ENCODE results near the gene PGBD5. TPM values are rescaled to one million over a fixed set of nuclear protein-coding genes. Genes with fewer than 3 reads are reported as not detected.

The PGBD5 gene
- total RNA-seq, 2 donors from 2014 or later, result 2.6 to 4.3 TPM

DNA sequence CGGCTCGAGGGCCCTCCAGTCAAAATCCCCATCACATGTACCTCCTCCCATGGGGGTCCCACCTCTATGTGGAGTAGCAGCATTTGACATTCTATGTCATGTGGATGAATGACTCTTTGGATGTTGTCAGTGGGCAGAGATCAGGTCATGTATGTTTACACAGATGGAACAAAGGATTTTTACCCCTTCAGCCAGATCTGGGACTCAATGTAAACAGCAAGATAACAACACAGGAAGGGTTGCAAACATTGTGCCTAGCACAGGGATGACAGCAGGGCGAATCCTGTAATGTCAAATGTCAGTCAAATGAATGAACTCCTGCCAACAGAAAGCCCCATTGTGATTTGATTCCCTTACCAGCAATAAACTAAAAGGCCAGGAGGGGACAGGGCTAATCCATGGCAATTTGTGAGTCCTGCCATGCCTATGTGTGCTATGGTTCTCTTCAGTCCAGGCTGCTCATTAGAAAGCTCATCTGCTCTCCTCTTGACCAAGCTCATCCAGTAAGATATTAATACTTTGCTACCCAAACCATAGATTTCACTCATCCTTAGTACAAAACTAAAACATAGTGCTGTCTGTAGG lies 60.3 kb downstream of the PGBD5 start:
- intact Hi-C loops (cut with DNase I), result no loop called here
- Histone ChIP-seq H3K9me3 (no peaks in the 10 kb centered on the region), H3K36me3 (replicated peaks in 1 of 2; ENCODE audit: insufficient read depth in 1 of 2, low read depth in 2 of 2) (no peaks in the 10 kb centered on the region), H3K27ac (no peak overlapping the region), H3K4me1 (no peaks in the 10 kb centered on the region), H3K4me3 (no peak overlapping the region), H3K27me3 (no peaks in the 10 kb centered on the region)
- no peak for TF ChIP-seq POLR2A (IDR thresholded peaks at IDR 0.05)
- TF ChIP-seq, protein P1, sequence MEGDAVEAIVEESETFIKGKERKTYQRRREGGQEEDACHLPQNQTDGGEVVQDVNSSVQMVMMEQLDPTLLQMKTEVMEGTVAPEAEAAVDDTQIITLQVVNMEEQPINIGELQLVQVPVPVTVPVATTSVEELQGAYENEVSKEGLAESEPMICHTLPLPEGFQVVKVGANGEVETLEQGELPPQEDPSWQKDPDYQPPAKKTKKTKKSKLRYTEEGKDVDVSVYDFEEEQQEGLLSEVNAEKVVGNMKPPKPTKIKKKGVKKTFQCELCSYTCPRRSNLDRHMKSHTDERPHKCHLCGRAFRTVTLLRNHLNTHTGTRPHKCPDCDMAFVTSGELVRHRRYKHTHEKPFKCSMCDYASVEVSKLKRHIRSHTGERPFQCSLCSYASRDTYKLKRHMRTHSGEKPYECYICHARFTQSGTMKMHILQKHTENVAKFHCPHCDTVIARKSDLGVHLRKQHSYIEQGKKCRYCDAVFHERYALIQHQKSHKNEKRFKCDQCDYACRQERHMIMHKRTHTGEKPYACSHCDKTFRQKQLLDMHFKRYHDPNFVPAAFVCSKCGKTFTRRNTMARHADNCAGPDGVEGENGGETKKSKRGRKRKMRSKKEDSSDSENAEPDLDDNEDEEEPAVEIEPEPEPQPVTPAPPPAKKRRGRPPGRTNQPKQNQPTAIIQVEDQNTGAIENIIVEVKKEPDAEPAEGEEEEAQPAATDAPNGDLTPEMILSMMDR (IDR thresholded peaks at IDR 0.05), result peak in 3 of 7 experiments; percentile 11 to 27 (median 25)
- DNase-seq (no peak), ATAC-seq (no peak)
- 65 to 73% methylated on average over 2 to 3 of the region's 3 CpGs for WGBS, 2 donors

DNA sequence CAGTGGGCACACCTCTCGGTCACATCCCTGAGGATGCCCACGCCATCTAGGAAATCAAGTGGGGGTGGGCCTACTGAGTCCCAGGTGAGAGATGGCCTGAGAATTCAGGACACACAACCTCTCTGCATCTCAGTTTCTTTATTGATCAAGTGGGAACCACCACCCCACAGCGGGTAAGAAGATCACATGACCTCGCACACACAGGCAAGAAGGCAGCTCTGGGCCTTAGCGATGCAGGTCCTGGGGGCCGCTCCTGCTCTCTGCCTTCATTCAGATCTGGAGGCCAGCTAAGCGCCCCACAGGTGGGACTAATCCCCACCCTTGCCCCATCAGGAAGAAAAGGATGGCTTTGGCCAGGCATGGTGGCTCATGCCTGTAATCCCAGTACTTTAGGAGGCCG lies 63.2 kb downstream of the PGBD5 start:
- no peaks in the 10 kb centered on the region for H3K36me3 ChIP-seq (replicated peaks in 1 of 2; ENCODE audit: insufficient read depth in 1 of 2, low read depth in 2 of 2)
- 92 to 97% methylated on average over 7 to 8 of the region's 8 CpGs for WGBS, 2 donors
- TF ChIP-seq, protein P1 (IDR thresholded peaks at IDR 0.05), result no peak
- TF ChIP-seq POLR2A (IDR thresholded peaks at IDR 0.05), result no peak
- no peak overlapping the region for H3K27ac ChIP-seq
- no peaks in the 10 kb centered on the region for H3K4me1 ChIP-seq
- H3K9me3 ChIP-seq, result no peaks in the 10 kb centered on the region
- H3K4me3 ChIP-seq, result no peak overlapping the region
- H3K27me3 ChIP-seq, result no peaks in the 10 kb centered on the region
- DNase-seq, result no peak
- no peak for ATAC-seq
- intact Hi-C loops (cut with DNase I), result no loop called here

GRCh38 chr1:230361941-230362340 lies 64.2 kb downstream of the PGBD5 start:
- Histone ChIP-seq H3K4me1 (no peaks in the 10 kb centered on the region), H3K27ac (no peak overlapping the region), H3K27me3 (no peaks in the 10 kb centered on the region), H3K4me3 (no peak overlapping the region), H3K36me3 (replicated peaks in 1 of 2; ENCODE audit: insufficient read depth in 1 of 2, low read depth in 2 of 2) (no peaks in the 10 kb centered on the region), H3K9me3 (no peaks in the 10 kb centered on the region)
- ATAC-seq (no peak), DNase-seq (no peak)
- 90 to 96% methylated on average over 4 to 10 of the region's 10 CpGs for WGBS, 2 donors
- intact Hi-C loops (cut with DNase I), result no loop called here
- TF ChIP-seq, protein P1 (IDR thresholded peaks at IDR 0.05), result no peak
- TF ChIP-seq POLR2A (IDR thresholded peaks at IDR 0.05), result no peak

GRCh38 chr1:230359992-230360668 lies 66.0 kb downstream of the PGBD5 start:
- Histone ChIP-seq H3K36me3 (replicated peaks in 1 of 2; ENCODE audit: insufficient read depth in 1 of 2, low read depth in 2 of 2) (peaks cover 0 to 2% of the 10 kb centered on the region in 2 donors), H3K9me3 (no peaks in the 10 kb centered on the region), H3K27ac (no peak overlapping the region), H3K4me3 (no peak overlapping the region), H3K27me3 (no peaks in the 10 kb centered on the region), H3K4me1 (no peaks in the 10 kb centered on the region)
- ATAC-seq (no peak), DNase-seq (no peak)
- WGBS, 2 donors, result 78 to 88% methylated on average over 7 of the region's 7 CpGs
- TF ChIP-seq, protein P1 (IDR thresholded peaks at IDR 0.05), result no peak
- TF ChIP-seq POLR2A (IDR thresholded peaks at IDR 0.05), result no peak
- intact Hi-C loops (cut with DNase I), result no loop called here
